HG02571 (cell line): ENCODE measurements around the gene OXGR1.
"Not testable (repeated sequence)": the region's sequence is repeated elsewhere in the genome, so short reads cannot be mapped to it uniquely, and the experiment has no call there.

Experiments
- ATAC-seq: cut with Tn5 transposase; IDR thresholded peaks from one replicate; pipeline ENCODE4 v1.9.1; 2021; ENCODE audit warnings: mild to moderate bottlenecking, moderate library complexity; ENCODE audit not compliant: unreplicated experiment

The OXGR1 gene

GRCh38 chr13:97005625-97006262 lies 11.5 kb upstream of the OXGR1 start:
- no peak for ATAC-seq

DNA sequence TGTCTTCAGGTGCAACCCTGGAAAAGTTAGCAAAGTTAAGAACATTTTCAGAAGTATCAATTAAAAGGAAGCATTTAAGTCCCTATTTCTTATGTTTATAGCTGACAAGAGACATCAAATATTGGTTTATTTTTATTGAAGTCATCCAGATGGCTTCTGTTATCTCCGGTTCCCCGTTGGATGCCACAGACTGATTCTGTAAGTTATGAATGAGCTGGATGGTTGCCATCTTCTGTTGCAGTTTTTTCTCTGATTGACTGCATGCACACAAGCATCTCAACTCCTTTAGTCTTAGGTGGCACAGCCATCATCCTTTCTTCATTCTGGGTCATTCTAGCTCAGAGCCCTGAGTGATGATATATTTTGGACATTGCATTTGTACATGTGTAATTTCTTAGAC lies 10.6 kb upstream of the OXGR1 start:
- ATAC-seq = no peak

DNA sequence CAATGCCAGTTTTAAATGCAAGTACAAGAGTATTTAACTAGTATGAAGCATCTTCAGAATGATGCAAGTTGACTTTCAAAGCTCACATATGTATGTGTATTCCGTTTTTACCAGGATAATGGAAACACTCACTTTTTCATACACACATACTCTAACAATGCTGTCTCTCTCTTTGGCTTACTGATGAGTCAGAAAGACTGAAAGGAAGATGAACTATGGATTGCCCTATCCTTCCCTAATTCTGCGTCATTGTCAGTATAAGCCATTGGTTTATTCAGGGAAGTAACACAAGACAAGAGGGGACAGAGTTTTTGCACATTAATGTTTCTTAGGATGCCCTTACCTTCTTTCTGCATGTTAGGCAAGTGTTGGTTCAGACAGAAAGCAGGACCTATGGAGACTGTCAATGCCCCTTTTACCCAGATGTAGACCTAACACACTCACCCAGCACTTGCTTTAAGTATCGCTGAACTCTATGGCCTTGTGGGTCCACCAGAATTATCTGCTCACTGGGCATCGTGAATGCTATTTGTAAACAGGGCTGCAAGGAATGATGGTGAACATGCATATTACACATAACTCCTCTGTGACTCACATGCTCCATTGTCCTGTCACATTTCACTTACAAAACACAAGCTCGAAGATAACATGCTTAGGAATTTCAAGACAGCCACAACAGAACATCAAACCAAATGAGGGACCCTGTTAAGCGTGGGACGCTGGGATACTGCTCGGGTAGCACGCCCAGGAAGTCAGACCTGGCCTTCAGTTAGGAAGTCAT lies 10.0 kb upstream of the OXGR1 start:
- no peak for ATAC-seq

GRCh38 chr13:97003071-97003470 lies 8.8 kb upstream of the OXGR1 start:
- no peak for ATAC-seq

- no peak for ATAC-seq
Measured at GRCh38 chr13:97002581-97002980, 8.3 kb upstream of the OXGR1 start.

GRCh38 chr13:97001636-97002035 lies 7.4 kb upstream of the OXGR1 start:
- ATAC-seq = no peak

- no peak for ATAC-seq
Measured at GRCh38 chr13:97000295-97000925, 6.1 kb upstream of the OXGR1 start.

DNA sequence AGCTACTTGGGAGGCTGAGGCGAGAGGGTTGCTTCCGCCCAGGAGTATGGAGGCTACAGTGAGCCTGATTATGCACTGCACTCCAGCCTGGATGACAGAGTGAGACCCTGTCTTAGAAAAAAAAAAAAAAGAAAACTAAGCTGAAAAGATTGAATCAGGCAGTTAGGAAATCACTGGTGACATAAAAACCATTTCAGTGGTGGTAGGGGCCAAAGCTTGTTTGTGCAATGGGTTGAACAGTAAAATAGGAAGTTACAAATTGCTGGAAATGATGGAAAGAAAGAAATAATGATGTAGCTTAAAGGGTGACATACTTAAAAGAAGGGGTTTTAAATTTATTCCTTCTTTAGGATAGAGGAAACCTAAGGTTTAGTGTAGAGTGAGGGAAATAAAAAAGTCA lies 4.8 kb upstream of the OXGR1 start:
- ATAC-seq = no peak

DNA sequence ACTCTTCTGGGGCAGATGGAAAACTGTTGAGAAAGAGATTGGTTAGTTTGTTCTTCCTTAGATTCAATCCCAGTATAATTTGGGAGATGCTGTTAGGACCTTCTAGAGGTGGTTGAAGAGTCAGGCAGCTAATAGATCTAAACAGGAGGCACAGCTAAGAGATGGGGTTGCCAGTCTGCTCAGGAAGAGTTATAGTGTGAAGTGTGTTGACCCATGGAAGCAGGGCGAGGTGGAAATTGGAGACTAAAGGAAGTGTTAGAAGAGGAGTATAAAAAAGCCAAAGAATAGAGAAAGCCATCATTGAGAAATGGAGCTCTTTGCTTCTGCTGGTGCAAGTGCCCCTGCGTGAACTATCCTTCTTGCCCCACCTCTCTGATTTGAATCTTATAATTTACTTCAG lies 3.8 kb upstream of the OXGR1 start:
- ATAC-seq = no peak

DNA sequence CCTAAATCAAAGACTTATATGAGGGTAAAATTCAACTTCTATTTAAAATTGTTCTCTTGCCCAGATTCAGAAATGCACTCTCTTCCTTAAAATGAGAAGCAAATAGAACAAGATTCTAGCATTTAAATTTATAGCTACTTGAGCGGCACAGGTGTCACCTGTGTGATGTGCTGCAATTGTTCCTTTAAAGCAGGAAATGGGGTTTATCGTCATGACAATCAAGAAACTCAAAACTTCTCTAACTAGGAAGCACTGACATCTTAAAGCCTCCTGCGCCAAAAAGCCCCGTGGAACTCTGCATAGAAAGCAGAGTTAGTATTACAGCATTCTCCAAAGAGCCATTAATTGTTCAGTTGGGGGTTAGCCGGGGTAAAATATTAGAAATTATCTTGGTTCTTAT lies 2.6 kb upstream of the OXGR1 start:
- no peak for ATAC-seq

DNA sequence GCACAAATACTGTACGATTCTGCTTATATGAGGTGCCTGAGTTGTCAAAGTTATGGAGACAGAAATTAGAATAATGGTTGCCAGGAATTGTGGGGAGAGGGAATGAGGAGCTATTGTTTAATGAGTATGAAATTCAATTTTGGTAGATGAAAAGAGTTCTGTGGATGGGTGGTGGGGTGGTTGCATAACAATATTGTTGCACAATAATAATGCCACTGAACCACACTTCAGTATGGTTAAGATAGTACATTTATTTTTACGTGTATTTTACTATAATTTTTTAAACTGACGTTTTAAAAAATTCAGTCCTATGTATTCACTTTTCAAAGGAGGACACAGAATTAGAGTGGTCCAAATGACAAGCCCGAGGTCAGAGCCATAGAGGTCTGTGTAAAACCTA lies 1.8 kb upstream of the OXGR1 start:
- no peak for ATAC-seq

- no peak for ATAC-seq
Measured at GRCh38 chr13:96994858-96995243, 575 bp upstream of the OXGR1 start.

DNA sequence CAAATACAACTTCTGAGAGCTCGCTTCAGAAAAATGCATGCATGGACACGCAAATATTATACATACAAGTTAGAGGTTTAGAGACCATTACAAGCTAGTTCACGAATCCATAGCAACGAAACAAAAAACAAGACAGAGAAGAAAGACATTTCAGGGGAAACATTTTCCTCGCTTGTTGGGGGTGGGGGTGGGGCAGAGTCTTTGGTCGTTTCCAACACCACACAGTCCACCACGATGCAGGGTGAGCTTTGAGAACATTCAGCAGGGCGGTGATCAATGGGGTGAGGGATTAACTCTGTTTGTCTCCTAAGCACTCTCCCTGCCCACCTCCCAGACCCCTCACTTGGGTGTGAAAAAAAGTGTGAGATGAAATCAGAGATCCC lies 651 bp downstream of the OXGR1 start:
- ATAC-seq = no peak

DNA sequence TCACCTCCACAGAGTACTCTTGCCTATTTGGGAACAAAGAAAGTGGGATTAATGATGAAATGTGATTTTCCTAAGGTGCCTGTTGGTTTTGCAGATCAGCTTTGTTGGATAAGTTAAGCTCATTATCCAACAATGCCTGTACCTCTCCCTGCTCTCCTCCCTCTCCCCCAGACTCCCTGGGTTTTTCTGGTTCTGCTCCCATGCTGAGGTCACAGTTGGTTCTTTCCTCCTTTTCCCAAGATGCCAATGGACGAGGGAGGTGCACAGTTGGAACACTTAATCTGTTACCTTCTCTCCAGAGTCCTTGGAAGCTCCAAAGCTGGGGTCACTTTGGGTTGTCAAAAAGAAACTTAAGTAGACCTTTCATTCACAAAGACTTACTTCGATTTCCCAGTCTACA lies 1.6 kb downstream of the OXGR1 start:
- ATAC-seq = no peak

DNA sequence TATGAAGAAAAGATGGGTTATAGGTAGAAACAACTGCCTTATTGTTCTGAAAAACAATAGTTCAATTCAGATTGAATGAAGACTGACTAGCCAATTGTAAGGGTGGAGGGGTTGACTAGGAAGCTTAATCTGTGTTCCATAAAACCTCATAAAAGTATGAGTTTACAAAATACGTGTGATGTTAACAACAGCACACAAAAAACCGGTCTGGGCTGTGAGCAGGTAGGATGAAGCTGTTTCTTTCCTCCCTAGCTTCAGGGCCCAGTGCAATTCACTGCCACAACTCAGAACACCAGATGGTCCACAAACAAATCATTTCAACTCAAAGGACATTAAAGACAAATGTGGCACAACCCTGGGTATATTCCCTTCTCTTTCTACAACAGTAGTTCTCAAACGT lies 3.2 kb downstream of the OXGR1 start:
- ATAC-seq = no peak

GRCh38 chr13:96988441-96988840 lies 5.8 kb downstream of the OXGR1 start:
- ATAC-seq = no peak

DNA sequence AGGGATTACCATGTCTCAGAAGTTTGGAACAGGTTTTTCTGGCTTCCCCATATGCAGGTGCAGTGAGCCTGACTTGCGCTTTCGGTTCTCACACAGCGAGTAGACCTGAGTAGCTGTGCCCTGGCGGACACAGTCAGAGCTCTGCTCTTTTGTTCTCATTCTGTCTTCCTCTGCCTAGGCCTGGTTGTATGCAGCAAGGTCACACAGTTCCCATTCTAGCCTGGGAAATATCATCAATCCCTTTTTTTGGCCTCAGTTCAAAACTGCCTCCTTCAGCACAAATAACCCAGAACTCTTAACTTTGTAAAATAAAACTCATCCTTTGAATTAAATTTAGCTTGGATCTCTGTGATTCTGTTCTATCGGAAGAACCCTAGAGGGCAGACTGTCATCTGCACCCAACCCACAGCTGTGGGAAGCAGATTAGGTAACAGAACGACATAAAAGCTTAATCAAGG lies 10.2 kb downstream of the OXGR1 start:
- peak; percentile 100 for ATAC-seq

GRCh38 chr13:96982672-96983071 lies 11.6 kb downstream of the OXGR1 start:
- ATAC-seq = no peak

GRCh38 chr13:96979861-96980260 lies 14.4 kb downstream of the OXGR1 start:
- not testable (repeated sequence) for ATAC-seq

- ATAC-seq = no peak
Measured at GRCh38 chr13:96968027-96968426, 26.2 kb downstream of the OXGR1 start.

DNA sequence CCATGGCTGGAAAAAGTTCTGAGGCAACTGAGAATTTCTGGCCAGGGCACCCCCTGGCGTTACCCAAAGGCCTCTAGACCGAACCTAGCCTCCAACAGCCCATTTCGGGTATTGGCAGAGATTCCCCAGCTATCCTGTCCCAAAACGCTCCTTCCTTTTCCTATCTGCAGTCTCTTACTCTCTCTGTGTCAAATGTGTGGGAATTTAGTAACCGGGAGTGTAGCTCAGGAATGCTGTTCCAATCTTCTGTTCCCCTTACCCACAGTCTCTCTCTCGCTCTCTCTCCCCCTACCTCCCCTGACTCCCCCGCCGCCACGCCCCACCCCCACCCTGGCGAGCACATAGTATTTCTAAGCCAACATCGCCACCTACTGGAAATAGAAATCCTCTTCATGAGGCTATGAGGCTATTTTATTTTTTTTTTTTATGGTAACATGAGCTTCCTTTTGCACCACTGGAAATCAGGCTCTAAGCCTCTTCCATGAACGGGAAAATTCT lies 27.0 kb downstream of the OXGR1 start:
- no peak for ATAC-seq
